Measurements from ENCODE around the gene CDRT4.
"Not testable (repeated sequence)": the region's sequence is repeated elsewhere in the genome, so short reads cannot be mapped to it uniquely, and the experiment has no call there.

Gene CDRT4

GRCh38 chr17:15456972-15457722 is 10.3 kb downstream of the CDRT4 start:
- DNase-seq = peak; percentile 38

DNA sequence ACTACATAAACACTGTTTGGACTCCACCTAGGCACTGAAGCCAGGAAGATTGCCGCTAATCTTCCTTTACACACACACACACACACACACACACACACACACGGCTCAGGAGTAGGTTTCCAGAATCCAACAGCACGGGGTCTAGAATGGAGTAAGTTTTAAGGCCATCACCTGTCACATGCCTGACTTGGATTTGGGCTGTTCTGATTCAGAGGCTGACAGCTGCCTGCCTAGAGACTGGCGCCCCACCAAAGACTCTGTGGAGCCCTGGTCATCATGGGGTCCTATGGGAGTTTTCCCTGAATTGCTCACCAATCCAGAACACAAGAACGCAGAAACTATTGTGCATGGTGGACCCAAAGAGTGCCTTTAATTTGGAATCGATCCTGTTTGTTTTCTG is 10.9 kb downstream of the CDRT4 start:
- DNase-seq = no peak

- no peak for DNase-seq
Observed at GRCh38 chr17:15454346-15454745, 13.1 kb downstream of the CDRT4 start.

GRCh38 chr17:15453782-15454181 is 13.6 kb downstream of the CDRT4 start:
- DNase-seq = no peak

- no peak for DNase-seq
Observed at GRCh38 chr17:15453246-15453645, 14.2 kb downstream of the CDRT4 start.

- no peak for DNase-seq
Observed at GRCh38 chr17:15452746-15453145, 14.7 kb downstream of the CDRT4 start.

GRCh38 chr17:15451680-15452079 is 15.7 kb downstream of the CDRT4 start:
- DNase-seq = no peak

DNA sequence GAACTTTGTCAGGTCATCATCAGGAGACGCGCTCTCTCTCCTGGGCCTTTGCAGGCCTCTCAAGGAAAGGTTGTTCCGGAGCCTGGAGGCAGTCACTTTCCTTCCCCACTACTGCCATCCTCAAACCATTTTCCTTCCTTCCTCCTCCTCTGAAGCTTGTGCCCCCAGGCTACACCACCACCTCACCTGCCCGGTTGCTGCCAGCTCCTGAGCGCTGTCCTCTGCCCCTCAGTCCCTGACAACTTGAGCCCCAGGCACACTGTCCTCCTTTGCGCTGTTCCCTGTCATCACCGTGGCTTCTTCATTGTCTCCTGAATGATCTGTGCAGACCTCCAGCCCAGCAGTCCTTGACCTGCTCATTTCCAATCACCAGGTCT is 18.9 kb downstream of the CDRT4 start:
- DNase-seq = no peak

DNA sequence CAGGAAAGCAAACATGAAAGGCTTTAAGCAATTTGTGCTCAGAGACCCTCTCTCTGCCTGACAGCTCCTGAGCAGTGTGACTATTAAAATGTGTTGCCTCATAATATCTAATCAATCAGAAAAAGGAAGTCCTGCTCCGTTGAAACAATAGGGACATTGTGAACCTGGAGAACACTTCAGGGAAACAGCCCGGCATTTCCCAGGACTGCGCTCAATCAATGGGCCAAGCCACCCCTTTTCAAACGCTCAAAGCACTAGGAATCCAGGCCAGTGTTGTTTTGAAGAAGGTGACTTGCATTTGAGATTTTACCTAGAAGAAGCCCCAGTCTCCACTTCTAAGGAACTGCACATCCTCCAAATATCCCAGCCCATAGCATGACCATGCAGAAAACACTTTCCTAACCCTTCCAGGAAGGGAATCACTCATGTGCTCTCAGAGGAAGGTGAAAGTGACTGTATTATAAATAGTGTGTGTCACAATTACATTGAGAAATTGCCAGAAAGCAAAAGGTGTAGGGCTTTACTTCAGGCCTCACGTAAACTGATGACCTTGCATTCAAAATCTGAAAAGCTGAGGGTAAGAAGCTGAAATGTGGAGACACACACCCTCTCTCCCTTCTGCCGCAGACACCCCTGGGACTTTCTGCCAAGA is 19.4 kb downstream of the CDRT4 start:
- no peak for DNase-seq

DNA sequence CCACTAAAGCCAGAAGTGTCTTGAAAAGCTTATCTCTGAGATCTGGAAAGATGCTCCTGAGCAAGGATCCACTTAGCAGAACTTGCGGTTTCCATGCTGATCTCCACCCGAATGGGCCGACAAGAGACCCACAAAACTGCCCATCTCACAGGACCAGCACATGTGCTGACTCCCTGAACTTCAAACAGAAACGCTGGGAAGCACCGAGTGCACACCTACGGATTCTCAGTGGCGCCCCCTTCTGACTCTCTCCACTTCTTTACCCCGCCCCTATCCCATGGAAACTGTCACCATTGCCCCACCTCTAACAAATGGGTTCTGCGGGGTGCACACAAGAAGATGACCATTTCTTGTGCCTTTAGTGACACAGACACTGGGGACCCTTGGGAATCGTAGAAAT is 21.4 kb downstream of the CDRT4 start:
- no peak for DNase-seq

- DNase-seq = no peak
Observed at GRCh38 chr17:15444805-15445204, 22.6 kb downstream of the CDRT4 start.

DNA sequence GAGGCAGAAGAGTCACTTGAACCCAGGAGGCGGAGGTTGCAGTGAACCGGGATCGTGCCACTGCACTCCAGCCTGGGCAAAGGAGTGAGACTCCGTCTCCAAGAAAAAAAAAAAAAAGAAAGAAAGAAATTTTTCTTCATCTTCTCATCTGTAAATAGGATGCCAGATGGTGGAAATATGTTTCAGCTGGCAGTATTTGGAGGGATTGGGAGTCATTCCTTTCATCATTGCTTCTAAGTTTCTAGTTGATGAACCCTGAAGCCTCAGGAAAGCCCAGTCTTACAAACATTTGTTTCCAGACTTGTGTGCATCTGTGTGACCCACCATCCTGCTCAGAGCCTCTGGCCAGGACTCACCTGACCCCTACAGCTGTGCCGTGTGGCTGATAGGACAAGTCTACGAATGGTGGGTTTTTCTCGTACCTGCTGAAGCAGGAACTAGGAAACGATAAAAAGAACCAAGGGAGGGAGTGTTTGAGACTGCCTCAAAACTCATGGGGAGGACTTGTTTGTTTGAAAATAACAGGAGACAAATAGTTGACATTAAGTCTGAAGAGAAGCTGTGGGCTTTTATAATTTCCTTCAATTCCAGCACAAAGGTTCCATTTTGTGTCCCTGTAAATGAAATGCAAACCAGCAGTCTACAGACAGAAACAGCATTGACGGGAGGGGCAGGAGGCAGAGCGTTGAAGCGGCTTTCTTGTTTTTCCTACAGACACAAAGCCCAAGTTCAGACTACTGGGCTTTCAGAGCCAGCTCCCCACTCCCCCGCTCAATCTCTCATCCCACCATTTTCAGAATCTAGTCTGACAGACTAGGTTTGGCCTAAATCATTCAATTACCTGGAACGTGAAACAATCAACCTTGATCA is 24.9 kb downstream of the CDRT4 start:
- DNase-seq = no peak

DNA sequence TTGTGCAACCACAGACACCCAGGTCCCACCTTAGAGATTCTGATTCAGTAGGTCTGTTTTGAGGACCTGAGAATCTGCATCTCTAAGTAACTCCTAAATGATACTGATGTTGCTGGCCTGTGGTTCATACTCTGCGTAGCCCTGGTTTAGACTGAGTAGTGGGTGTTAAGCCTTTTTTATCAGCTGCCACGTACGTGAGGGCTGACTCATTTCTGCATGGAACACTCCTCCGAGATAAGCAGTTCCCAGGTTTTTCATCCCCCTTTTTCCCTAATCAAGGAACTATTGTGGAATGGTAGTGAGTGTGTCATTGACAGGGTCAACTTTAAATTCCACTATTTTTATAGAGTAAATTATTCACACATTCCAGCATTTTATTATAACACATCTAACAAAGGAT is 26.1 kb downstream of the CDRT4 start:
- DNase-seq = no peak

DNA sequence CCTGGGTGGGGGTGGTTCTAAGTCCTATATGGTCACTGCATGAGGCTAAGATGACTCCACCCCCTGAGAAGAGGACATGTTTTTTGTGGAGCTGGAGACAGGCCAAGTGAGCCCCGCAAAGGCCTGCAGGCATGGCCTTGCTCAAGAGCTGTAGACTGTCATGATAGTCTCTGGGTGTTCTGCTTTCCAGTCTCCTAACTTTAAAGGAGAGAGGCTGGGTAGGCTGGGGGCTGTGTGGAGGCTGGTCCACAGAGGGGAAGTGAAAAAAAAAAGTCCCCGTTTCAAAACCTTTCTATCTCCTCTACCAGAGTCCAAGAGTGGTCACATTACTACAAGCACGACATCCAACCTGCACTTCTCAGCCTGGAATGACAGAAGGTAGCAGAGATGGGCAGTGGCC is 27.1 kb downstream of the CDRT4 start:
- no peak for DNase-seq

GRCh38 chr17:15439205-15439985 is 28.0 kb downstream of the CDRT4 start:
- not testable (repeated sequence) for DNase-seq

DNA sequence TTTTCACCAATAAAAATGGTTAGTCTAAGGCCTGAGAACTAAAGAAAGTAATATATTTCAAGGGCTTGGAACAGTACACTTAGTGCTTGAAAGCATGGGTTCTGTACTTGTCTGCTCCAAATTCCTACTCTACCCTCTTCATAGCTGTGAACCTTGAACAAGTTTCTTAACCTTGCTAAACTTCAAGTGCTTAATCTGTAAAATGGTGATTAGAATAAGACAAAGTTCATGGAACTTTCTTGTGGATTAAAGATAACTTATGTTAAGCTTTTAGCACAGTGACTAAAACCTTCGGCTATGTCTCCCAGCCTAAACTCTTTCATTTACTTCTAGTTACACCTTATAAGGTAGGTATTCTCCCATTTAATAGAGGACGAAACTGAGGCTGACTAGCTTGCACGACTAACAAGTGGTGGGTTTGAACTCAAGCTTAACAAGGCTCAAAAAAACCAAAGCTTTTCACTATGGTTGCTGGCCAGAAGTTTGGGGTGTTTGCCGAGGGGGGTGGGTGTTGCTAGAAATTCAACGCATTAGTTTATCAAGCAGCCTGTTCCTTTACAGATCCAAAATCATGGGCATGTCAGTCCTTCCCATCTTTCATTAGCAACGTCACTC is 28.8 kb downstream of the CDRT4 start:
- no peak for DNase-seq

DNA sequence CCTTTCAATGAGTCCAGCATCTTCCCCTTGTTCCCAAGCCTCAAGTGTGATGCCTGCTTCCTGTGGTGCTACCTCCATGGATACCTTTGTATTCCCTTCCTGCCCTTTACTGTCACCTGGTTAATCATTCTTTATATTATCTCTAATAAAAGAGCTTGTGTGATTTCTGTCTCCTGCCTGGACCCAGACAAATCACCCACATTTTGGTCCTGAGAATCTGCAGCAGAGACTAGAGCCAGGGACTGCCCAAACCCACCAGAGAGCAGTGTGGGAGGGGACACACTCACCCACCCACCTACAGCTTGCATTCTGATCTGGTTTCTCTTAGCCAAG is 30.2 kb downstream of the CDRT4 start:
- no peak for DNase-seq

DNA sequence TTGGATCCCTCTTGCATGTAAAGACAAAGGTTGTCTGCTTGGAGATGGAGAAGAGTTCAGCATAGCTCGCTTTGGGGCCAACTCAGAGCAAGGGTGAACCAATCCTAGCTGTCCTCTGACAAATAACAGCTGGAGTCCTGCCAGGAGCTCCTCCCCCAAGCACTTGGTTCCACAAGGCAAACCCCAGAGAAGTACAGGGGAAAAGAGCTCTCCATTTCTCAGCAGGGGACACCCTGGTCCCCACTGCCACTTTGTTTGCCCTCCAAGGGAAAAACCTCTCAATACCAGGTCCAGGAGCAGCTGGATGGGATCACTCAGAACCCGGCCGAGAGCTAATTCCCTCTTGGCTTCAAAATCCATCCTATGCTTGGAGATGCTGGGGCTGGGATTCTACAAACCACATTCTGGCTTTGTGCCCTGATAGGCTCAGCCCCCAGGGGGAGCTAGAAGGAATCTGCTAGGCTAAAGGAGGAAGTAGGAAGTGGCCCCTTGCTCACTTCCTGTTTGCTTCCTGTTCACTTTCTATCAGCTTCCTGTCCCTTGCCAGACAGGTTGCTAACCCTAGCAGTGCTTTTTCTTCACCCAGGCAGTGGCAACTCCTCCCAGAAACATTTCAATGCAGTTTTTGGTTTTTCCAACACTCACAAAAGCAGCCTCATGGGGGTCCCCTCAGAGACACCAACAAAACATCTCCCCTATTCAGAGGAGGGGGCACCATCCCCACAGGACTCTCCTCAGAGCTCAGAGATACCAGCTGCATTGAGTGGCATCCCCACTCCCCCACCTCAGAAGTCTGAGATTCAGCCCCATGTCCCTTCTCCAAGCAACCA is 30.7 kb downstream of the CDRT4 start:
- DNase-seq = no peak

- DNase-seq = no peak
Observed at GRCh38 chr17:15434956-15435355, 32.5 kb downstream of the CDRT4 start.

DNA sequence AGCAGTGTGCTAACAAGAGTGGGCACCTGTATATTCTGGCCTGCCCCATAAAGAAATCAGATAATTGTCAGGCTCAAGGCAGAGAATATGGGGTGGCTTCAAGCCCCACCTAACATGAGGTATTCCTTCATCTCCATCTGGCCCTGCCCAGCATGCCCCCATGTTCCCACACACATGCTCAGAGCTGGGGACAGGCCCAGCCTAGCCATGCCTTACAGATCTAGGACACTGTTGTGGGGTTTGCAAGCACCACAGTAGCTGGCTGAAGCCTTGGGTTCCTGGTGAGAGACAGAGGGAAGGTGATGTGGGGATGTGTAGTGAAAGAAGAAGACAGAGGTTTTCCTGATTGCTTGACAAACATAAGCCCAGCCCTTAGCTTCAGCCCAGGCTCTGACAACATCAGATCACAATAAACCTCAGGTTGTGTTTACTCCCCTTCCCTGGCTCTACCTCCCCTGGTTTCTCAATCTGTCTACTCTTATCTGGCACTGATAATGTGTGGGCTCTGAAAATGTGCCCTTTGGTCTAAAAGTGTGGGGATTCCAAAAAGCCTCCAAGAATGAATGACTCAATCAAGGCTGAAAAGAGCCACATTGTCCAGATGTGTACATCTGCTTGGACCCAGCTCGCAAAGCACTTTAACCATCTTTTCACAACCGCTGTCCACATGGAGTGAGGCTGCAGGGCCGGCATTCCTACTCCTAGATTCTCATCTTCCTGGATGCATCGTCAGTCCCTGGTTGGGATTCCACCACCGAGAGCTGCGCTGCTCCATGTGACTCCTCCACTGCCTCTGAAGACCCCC is 34.4 kb downstream of the CDRT4 start:
- no peak for DNase-seq

DNA sequence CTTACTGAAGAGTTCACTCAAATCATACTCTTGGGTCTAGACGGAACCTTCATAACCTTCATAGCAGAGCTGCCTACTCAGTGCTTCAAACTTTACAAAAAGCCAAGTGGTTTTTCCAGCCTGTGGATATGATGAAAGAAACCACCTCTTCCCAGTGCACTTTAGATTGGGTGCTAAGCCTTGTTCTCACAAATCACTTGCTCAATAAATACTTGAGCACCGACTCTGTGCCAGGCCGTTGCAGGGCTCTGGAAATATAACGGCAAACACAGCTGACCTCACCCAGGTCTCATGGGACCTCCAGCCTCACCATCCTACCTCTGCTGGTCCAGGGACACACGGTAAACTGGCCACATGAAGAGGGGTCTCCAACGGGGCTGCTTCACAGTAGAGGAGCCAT is 35.7 kb downstream of the CDRT4 start:
- DNase-seq = no peak
